Spleen (tissue), 11 donors: Measurements from ENCODE around the gene MGAT4C. TPM values are rescaled to one million over a fixed set of nuclear protein-coding genes. Genes with fewer than 3 reads are reported as not detected.

ENCODE experiments used
- DNase-seq: peaks from one replicate; pipeline ENCODE4 v3.0.0-alpha.2; 2020
- H3K27ac ChIP-seq, 8 donors: fragments of 200-600 bp; sonication (generic) in 7 of 8; 1 replicate in 4 of 8; 2 replicates in 4 of 8; pipeline versions ENCODE4 v1.5.0 to v1.8.0; 2016 to 2021; ENCODE audit warnings: inconsistent platforms in 4 of 8, mild to moderate bottlenecking in 4 of 8, moderate library complexity in 1 of 8
- H3K27me3 ChIP-seq, 7 donors: fragments of 200-600 bp; sonication (generic) in 6 of 7; replicated peaks in 1 of 7; 1 replicate in 4 of 7; 2 replicates in 3 of 7; pipeline versions ENCODE4 v1.5.0 to v1.8.0; 2016 to 2021; ENCODE audit warnings: inconsistent platforms in 3 of 7, mild to moderate bottlenecking in 1 of 7
- H3K36me3 ChIP-seq, 6 donors: fragments of 200-600 bp; sonication (generic) in 5 of 6; 1 replicate in 4 of 6; 2 replicates in 2 of 6; pipeline versions ENCODE4 v1.5.0 to v1.8.0; 2016 to 2021; ENCODE audit warnings: inconsistent platforms in 2 of 6
- H3K4me1 ChIP-seq, 6 donors: fragments of 200-600 bp; sonication (generic) in 5 of 6; 1 replicate in 3 of 6; 2 replicates in 3 of 6; pipeline versions ENCODE4 v1.5.0 to v1.8.0; 2016 to 2021; ENCODE audit warnings: inconsistent platforms in 3 of 6
- H3K4me3 ChIP-seq, 8 donors: fragments of 200-600 bp; sonication (generic) in 7 of 8; 1 replicate in 4 of 8; 2 replicates in 4 of 8; pipeline versions ENCODE4 v1.5.0 to v1.8.0; 2016 to 2021; ENCODE audit warnings: inconsistent platforms in 4 of 8, mild to moderate bottlenecking in 4 of 8, moderate library complexity in 2 of 8
- H3K9me3 ChIP-seq, 8 donors: fragments of 200-600 bp; sonication (generic) in 7 of 8; 1 replicate in 4 of 8; 2 replicates in 4 of 8; pipeline versions ENCODE4 v1.5.0 to v1.8.0; 2016 to 2021; ENCODE audit warnings: inconsistent platforms in 4 of 8
- CTCF ChIP-seq, 11 experiments: fragments of 200-600 bp in 7 of 11; fragments of 450-650 bp in 4 of 11; sonication (generic) in 4 of 11; IDR thresholded peaks in 8 of 11; conservative IDR thresholded peaks in 3 of 11; 1 replicate in 7 of 11; 2 replicates in 4 of 11; pipeline versions ENCODE4 v1.4.0 to v1.8.0; 2016 to 2021; ENCODE audit warnings: antibody characterized with exemption in 11 of 11, inconsistent platforms in 4 of 11, mild to moderate bottlenecking in 1 of 11
- POLR2A ChIP-seq, 3 donors: fragments of 450-650 bp; IDR thresholded peaks; one replicate each; pipeline ENCODE4 v1.5.1; 2017; ENCODE audit warnings: antibody characterized with exemption in 3 of 3, mild to moderate bottlenecking in 1 of 3
- POLR2AphosphoS5 ChIP-seq, 3 donors: sonication (generic); formaldehyde crosslinking; IDR thresholded peaks; one replicate each; pipeline ENCODE4 v1.5.1; 2017; ENCODE audit warnings: antibody characterized with exemption in 3 of 3
- WGBS, 5 donors: extraction: QIAGEN DNeasy Blood & Tissue Kit in 3 of 5; methylation state at CpG; one replicate each; pipeline versions ENCODE4 v1.1.5 to v1.1.7; 2013 to 2018; 5-methylcytosine and 5-hydroxymethylcytosine counted together
- intact Hi-C: fragments of 100-400 bp; cut with DNase I; formaldehyde crosslinking; loops from one replicate; pipeline ENCODE4 v1.15.0; 2023; ENCODE audit warnings: low total_unique reads
- polyA plus RNA-seq, 3 donors: library from polyadenylated mRNA; stranded (reverse); fragments of 200-250 nt; gene quantifications; one replicate each; pipeline ENCODE4 v1.2.1, GENCODE V29; 2013
- total RNA-seq, 7 donors: library from RNA; depleted of rRNA in 3 of 7; stranded (reverse); fragments of >200 nt in 3 of 7; fragmentation: NEBNext Ultra II Directional in 4 of 7; extraction: Animal tissue kit (Norgen Biotek cat#: 25700) in 4 of 7; gene quantifications; one replicate each; pipeline versions ENCODE4 v1.1.0 to v1.2.1, GENCODE V29; 2016 to 2021
- donor health status: healthy with polysubstance abuse.
- donor health status: DM: no; HTN: no; CAD: no; lungs with moderate emphysema.
- donor health status: DM: no; HTN: no; CAD: no.
- donor health status: Bipolar disorder and iron deficiency.
- donor health status: healthy.
- donor health status: DM: no; HTN: no; CAD: no.
- donor health status: DM: yes; HTN: yes; CAD: no.

MGAT4C gene
- total and polyA plus RNA-seq, 10 donors, result 0.03 TPM; not detected in 9

- TF ChIP-seq CTCF (IDR thresholded peaks at IDR 0.05 in 8 of 11, conservative IDR thresholded peaks at IDR 0.05 in 3 of 11), result no peak
- no peak for TF ChIP-seq POLR2AphosphoS5 (IDR thresholded peaks at IDR 0.05)
- TF ChIP-seq POLR2A (IDR thresholded peaks at IDR 0.05), result no peak
- intact Hi-C loops, result no loop called here
- no peaks in the 10 kb centered on the region for H3K27me3 ChIP-seq
- no peaks in the 10 kb centered on the region for H3K36me3 ChIP-seq
- no peaks in the 10 kb centered on the region for H3K9me3 ChIP-seq
- H3K4me1 ChIP-seq, result no peaks in the 10 kb centered on the region
- no peak for DNase-seq
- WGBS, 5 donors, result 63 to 80% (median 74%) methylated on average over 2 of the region's 2 CpGs
- no peak overlapping the region for H3K4me3 ChIP-seq
- no peak overlapping the region for H3K27ac ChIP-seq
Observed at GRCh38 chr12:85956081-85956480, 300.1 kb downstream of the MGAT4C start.

- TF ChIP-seq CTCF (IDR thresholded peaks at IDR 0.05 in 8 of 11, conservative IDR thresholded peaks at IDR 0.05 in 3 of 11), result no peak
- TF ChIP-seq POLR2AphosphoS5 (IDR thresholded peaks at IDR 0.05), result no peak
- TF ChIP-seq POLR2A (IDR thresholded peaks at IDR 0.05), result no peak
- Histone ChIP-seq H3K27ac (no peak overlapping the region), H3K4me1 (no peaks in the 10 kb centered on the region), H3K4me3 (no peak overlapping the region), H3K9me3 (no peaks in the 10 kb centered on the region), H3K27me3 (no peaks in the 10 kb centered on the region), H3K36me3 (no peaks in the 10 kb centered on the region)
- intact Hi-C loops, result no loop called here
- no peak for DNase-seq
- WGBS, 5 donors, result 71 to 87% (median 82%) methylated on average over 1 of the region's 1 CpG
Observed at GRCh38 chr12:85955127-85955526, 301.1 kb downstream of the MGAT4C start.

GRCh38 chr12:85951823-85952222, 304.4 kb downstream of the MGAT4C start:
- TF ChIP-seq CTCF (IDR thresholded peaks at IDR 0.05 in 8 of 11, conservative IDR thresholded peaks at IDR 0.05 in 3 of 11) (peak in 1 of 11 experiments; percentile 12), POLR2AphosphoS5 (IDR thresholded peaks at IDR 0.05) (no peak), POLR2A (IDR thresholded peaks at IDR 0.05) (no peak)
- Histone ChIP-seq H3K9me3 (no peaks in the 10 kb centered on the region), H3K27ac (no peak overlapping the region), H3K36me3 (no peaks in the 10 kb centered on the region), H3K27me3 (no peaks in the 10 kb centered on the region), H3K4me1 (no peaks in the 10 kb centered on the region), H3K4me3 (no peak overlapping the region)
- intact Hi-C loops, result no loop called here
- 4 to 13% (median 7%) methylated on average over 1 of the region's 1 CpG for WGBS, 5 donors
- no peak for DNase-seq

- Histone ChIP-seq H3K4me3 (no peak overlapping the region), H3K27ac (no peak overlapping the region), H3K9me3 (no peaks in the 10 kb centered on the region), H3K27me3 (no peaks in the 10 kb centered on the region), H3K36me3 (no peaks in the 10 kb centered on the region), H3K4me1 (no peaks in the 10 kb centered on the region)
- intact Hi-C loops, result no loop called here
- 38 to 50% (median 42%) methylated on average over 1 of the region's 1 CpG for WGBS, 5 donors
- no peak for DNase-seq
- TF ChIP-seq POLR2A (IDR thresholded peaks at IDR 0.05) (no peak), POLR2AphosphoS5 (IDR thresholded peaks at IDR 0.05) (no peak), CTCF (IDR thresholded peaks at IDR 0.05 in 8 of 11, conservative IDR thresholded peaks at IDR 0.05 in 3 of 11) (no peak)
Observed at GRCh38 chr12:85949253-85949652, 306.9 kb downstream of the MGAT4C start.
